Measurements from ENCODE around the gene NEGR1.

NEGR1 gene

DNA sequence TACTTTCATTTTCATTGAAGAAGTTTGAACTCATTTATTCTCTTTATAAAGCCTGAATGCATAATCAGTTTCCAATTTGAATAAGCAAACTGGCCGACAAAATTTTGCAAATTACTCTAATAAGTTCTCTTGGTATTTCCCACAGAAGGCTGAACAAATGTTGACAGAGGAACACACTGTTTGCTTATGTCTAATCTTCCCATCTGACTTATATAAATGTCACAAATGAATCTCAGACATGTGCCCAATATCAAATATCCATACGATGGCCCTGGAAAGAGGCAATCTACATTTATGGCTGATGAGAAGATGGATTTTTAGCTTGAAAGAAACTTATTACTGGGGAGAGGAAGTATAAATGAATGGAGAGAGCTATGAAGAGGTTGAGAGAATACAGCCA lies 820.9 kb downstream of the NEGR1 start:
- H3K4me3 ChIP-seq (ENCODE audit: low read depth, low read length), result no peak overlapping the region
- TF ChIP-seq CTCF (IDR thresholded peaks at IDR 0.05; ENCODE audit: borderline replicate concordance, insufficient read depth, low read depth, low read length), result no peak

DNA sequence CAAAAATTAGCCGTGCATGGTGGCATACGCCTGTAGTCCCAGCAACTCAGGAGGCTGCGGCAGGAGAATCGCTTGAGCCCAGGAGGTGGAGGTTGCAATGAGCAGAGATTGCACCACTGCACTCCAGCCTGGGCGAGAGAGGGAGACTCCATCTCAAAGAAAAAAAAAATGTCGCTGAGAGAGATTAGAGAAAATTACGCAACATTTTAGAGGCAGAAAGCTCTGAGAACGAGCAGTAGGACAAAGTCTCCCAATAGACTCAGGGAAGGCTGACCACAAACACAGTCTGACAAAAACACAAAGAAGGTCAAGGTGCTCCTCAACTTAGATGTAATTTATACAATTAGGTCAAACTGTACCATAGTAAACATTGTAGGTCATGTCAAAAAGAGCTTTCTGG lies 833.9 kb downstream of the NEGR1 start:
- H3K4me3 ChIP-seq (ENCODE audit: low read depth, low read length), result no peak overlapping the region
- no peak for TF ChIP-seq CTCF (IDR thresholded peaks at IDR 0.05; ENCODE audit: borderline replicate concordance, insufficient read depth, low read depth, low read length)

- no peak overlapping the region for H3K4me3 ChIP-seq (ENCODE audit: low read depth, low read length)
- no peak for TF ChIP-seq CTCF (IDR thresholded peaks at IDR 0.05; ENCODE audit: borderline replicate concordance, insufficient read depth, low read depth, low read length)
Measured at GRCh38 chr1:71438626-71439025, 843.7 kb downstream of the NEGR1 start.

GRCh38 chr1:71435951-71436350 lies 846.4 kb downstream of the NEGR1 start:
- no peak for TF ChIP-seq CTCF (IDR thresholded peaks at IDR 0.05; ENCODE audit: borderline replicate concordance, insufficient read depth, low read depth, low read length)
- H3K4me3 ChIP-seq (ENCODE audit: low read depth, low read length), result no peak overlapping the region

GRCh38 chr1:71434240-71434639 lies 848.1 kb downstream of the NEGR1 start:
- TF ChIP-seq CTCF (IDR thresholded peaks at IDR 0.05; ENCODE audit: borderline replicate concordance, insufficient read depth, low read depth, low read length), result no peak

DNA sequence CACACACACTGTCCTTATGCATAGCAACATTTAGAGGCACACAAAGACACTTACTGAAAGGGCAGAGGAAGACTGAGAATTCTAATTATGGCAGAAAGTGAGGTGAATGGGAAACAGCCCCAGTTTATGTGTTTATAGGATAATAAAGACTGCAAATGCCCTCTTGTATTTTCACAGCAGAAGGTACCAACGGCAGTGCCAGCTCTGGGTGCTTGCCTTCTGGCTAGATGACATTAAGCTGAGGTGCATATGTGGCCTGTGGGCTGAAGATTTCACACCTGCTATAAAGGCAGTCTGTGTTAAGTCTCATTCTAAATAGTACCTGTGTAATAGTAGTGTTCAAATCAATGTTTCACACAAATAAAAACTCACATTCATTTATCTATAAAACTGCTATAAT lies 854.3 kb downstream of the NEGR1 start:
- no peak overlapping the region for H3K4me3 ChIP-seq (ENCODE audit: low read depth, low read length)
- TF ChIP-seq CTCF (IDR thresholded peaks at IDR 0.05; ENCODE audit: borderline replicate concordance, insufficient read depth, low read depth, low read length), result no peak

More at GRCh38 chr1:71434240-71434639, 848.1 kb downstream of the NEGR1 start:
- no peak overlapping the region for H3K4me3 ChIP-seq (ENCODE audit: low read depth, low read length)

GRCh38 chr1:71427066-71427465 lies 855.3 kb downstream of the NEGR1 start:
- no peak overlapping the region for H3K4me3 ChIP-seq (ENCODE audit: low read depth, low read length)
- TF ChIP-seq CTCF (IDR thresholded peaks at IDR 0.05; ENCODE audit: borderline replicate concordance, insufficient read depth, low read depth, low read length), result no peak
